Lung (tissue), 12 donors: ENCODE results near the gene RNU5B-1. TPM values are rescaled to one million over a fixed set of nuclear protein-coding genes. Genes with fewer than 3 reads are reported as not detected.

ENCODE experiments used
- ATAC-seq: fragments of 200-7000 bp; cut with Tn5 transposase; one replicate; pipeline ENCODE4 v1.9.1; 2020; ENCODE audit warnings: moderate number of reproducible peaks; ENCODE audit not compliant: insufficient read depth, low FRiP score
- DNase-seq, 3 donors: peaks; one replicate each; pipeline ENCODE4 v3.0.0-alpha.2; 2013 to 2017
- H3K27ac ChIP-seq, 2 donors: one replicate each; pipeline ENCODE4 v1.5.1; 2013; ENCODE audit warnings: mild to moderate bottlenecking in 2 of 2, moderate library complexity in 2 of 2, control low read depth in 1 of 2, inconsistent platforms in 1 of 2, low read depth in 1 of 2, low read length in 1 of 2
- H3K27me3 ChIP-seq, 3 donors: one replicate each; pipeline ENCODE4 v1.5.1; 2013; ENCODE audit warnings: low read length in 2 of 3; ENCODE audit not compliant: control insufficient read depth in 3 of 3, insufficient read depth in 3 of 3
- H3K36me3 ChIP-seq, 4 donors: one replicate each; pipeline ENCODE4 v1.5.1; 2013; ENCODE audit warnings: low read length in 4 of 4, mild to moderate bottlenecking in 1 of 4, moderate library complexity in 1 of 4; ENCODE audit not compliant: control insufficient read depth in 4 of 4, insufficient read depth in 4 of 4
- H3K4me1 ChIP-seq, 5 donors: one replicate each; pipeline ENCODE4 v1.5.1; 2013; ENCODE audit warnings: low read length in 5 of 5, mild to moderate bottlenecking in 2 of 5, moderate library complexity in 1 of 5; ENCODE audit not compliant: control insufficient read depth in 5 of 5, insufficient read depth in 5 of 5
- H3K4me3 ChIP-seq: one replicate; pipeline ENCODE4 v1.5.1; 2013; ENCODE audit warnings: mild to moderate bottlenecking, control low read depth, moderate library complexity
- H3K9ac ChIP-seq, 2 donors: one replicate each; pipeline ENCODE4 v1.5.1; 2013; ENCODE audit warnings: low read length in 2 of 2, control low read depth in 1 of 2; ENCODE audit not compliant: insufficient read depth in 1 of 2
- H3K9me3 ChIP-seq, 4 donors: one replicate each; pipeline ENCODE4 v1.5.1; 2013; ENCODE audit warnings: low read length in 3 of 4, mild to moderate bottlenecking in 1 of 4, moderate library complexity in 1 of 4; ENCODE audit not compliant: control insufficient read depth in 4 of 4, insufficient read depth in 3 of 4
- CTCF ChIP-seq: IDR thresholded peaks from 2 replicates; pipeline ENCODE4 v1.5.1; 2012; ENCODE audit warnings: mild to moderate bottlenecking; ENCODE audit errors: control extremely low read depth, extremely low read depth
- WGBS, 2 donors: extraction: QIAGEN DNeasy Blood & Tissue Kit; methylation state at CpG; one replicate each; pipeline ENCODE4 v1.1.7; 2013; 5-methylcytosine and 5-hydroxymethylcytosine counted together
- polyA plus RNA-seq, 2 donors: library from polyadenylated mRNA; stranded (reverse); fragments of 200-250 nt; gene quantifications; one replicate each; pipeline ENCODE4 v1.2.1, GENCODE V29; 2013
- total RNA-seq, 2 donors: library from RNA; depleted of rRNA in 1 of 2; stranded (reverse); fragments of >200 nt in 1 of 2; gene quantifications; one replicate each; pipeline ENCODE4 v1.2.1, GENCODE V29; 2014 to 2021
- donor health status: control.
- donor health status: control.
- donor health status: Bipolar disorder and iron deficiency.
- donor health status: healthy.
- donor health status: DM: yes; HTN: yes; CAD: no.

The RNU5B-1 gene
- total and polyA plus RNA-seq, 4 donors: 10.9 TPM; not detected in 3

GRCh38 chr15:65332391-65333147 is 28.1 kb downstream of the RNU5B-1 start:
- Histone ChIP-seq H3K4me3 (no peak overlapping the region), H3K4me1 (peaks cover 0 to 18% (median 0%) of the 10 kb centered on the region in 5 donors), H3K27me3 (no peaks in the 10 kb centered on the region), H3K27ac (no peak overlapping the region), H3K36me3 (peaks cover 0 to 28% (median 2%) of the 10 kb centered on the region in 4 donors), H3K9ac (no peak overlapping the region), H3K9me3 (no peaks in the 10 kb centered on the region)
- DNase-seq: no peak
- no peak for TF ChIP-seq CTCF
- ATAC-seq: no peak
- WGBS, 2 donors: 87 to 91% methylated on average over 31 of the region's 31 CpGs

- no peak for TF ChIP-seq CTCF
- WGBS, 2 donors: 85 to 89% methylated on average over 15 to 16 of the region's 16 CpGs
- no peak overlapping the region for H3K27ac ChIP-seq
- H3K9me3 ChIP-seq: no peaks in the 10 kb centered on the region
- no peak overlapping the region for H3K9ac ChIP-seq
- ATAC-seq: no peak
- peaks cover 0 to 28% (median 2%) of the 10 kb centered on the region in 4 donors for H3K36me3 ChIP-seq
- peaks cover 0 to 25% (median 3%) of the 10 kb centered on the region in 5 donors for H3K4me1 ChIP-seq
- DNase-seq: no peak
- H3K27me3 ChIP-seq: no peaks in the 10 kb centered on the region
- H3K4me3 ChIP-seq: no peak overlapping the region
These were observed 28.8 kb downstream of the RNU5B-1 start for GRCh38 chr15:65333148-65333820.

- Histone ChIP-seq H3K36me3 (peaks cover 0 to 25% (median 2%) of the 10 kb centered on the region in 4 donors), H3K27ac (no peak overlapping the region), H3K4me3 (no peak overlapping the region), H3K4me1 (peaks cover 0 to 27% (median 3%) of the 10 kb centered on the region in 5 donors), H3K9ac (no peak overlapping the region), H3K9me3 (no peaks in the 10 kb centered on the region), H3K27me3 (no peaks in the 10 kb centered on the region)
- WGBS, 2 donors: 76 to 84% methylated on average over 5 of the region's 5 CpGs
- TF ChIP-seq CTCF: no peak
- ATAC-seq (no peak), DNase-seq (no peak)
These were observed 29.4 kb downstream of the RNU5B-1 start for GRCh38 chr15:65333856-65334255.
